Smooth muscle cell (in vitro differentiated cells): ENCODE data around the gene FRMD4A. TPM values are rescaled to one million over a fixed set of nuclear protein-coding genes. Genes with fewer than 3 reads are reported as not detected.

Experiments used
- DNase-seq: peaks from one replicate; lab custom pipeline; 2025; ENCODE audit not compliant: unreplicated experiment; lab: John Stamatoyannopoulos, UW
- H2AFZ ChIP-seq: fragments of 200-600 bp; sonication (generic); 2 replicates; pipeline ENCODE4 v1.6.0; 2016; ENCODE audit warnings: antibody characterized with exemption, low read depth, mild to moderate bottlenecking
- H3F3A ChIP-seq: fragments of 200-600 bp; sonication (generic); 2 replicates; pipeline ENCODE4 v1.6.0; 2017; ENCODE audit warnings: antibody characterized with exemption, low read depth
- H3K27ac ChIP-seq: fragments of 200-600 bp; sonication (generic); 2 replicates; pipeline ENCODE4 v1.5.1; 2016; ENCODE audit warnings: low read depth, mild to moderate bottlenecking
- H3K27me3 ChIP-seq: fragments of 200-600 bp; sonication (generic); 2 replicates; pipeline ENCODE4 v1.6.1; 2016; ENCODE audit warnings: low read depth, mild to moderate bottlenecking
- H3K36me3 ChIP-seq: fragments of 200-600 bp; sonication (generic); 2 replicates; pipeline ENCODE4 v1.5.1; 2016; ENCODE audit warnings: low read depth
- H3K4me1 ChIP-seq: fragments of 200-600 bp; sonication (generic); 2 replicates; pipeline ENCODE4 v1.5.1; 2016; ENCODE audit warnings: low read depth
- H3K4me2 ChIP-seq: fragments of 200-600 bp; sonication (generic); 2 replicates; pipeline ENCODE4 v1.6.0; 2016; ENCODE audit warnings: mild to moderate bottlenecking
- H3K4me3 ChIP-seq: fragments of 200-600 bp; sonication (generic); 2 replicates; pipeline ENCODE4 v1.5.1; 2016; ENCODE audit warnings: mild to moderate bottlenecking
- H3K79me2 ChIP-seq: fragments of 200-600 bp; sonication (generic); 2 replicates; pipeline ENCODE4 v1.6.0; 2016; ENCODE audit warnings: low read depth, mild to moderate bottlenecking
- H3K9ac ChIP-seq: fragments of 200-600 bp; sonication (generic); 2 replicates; pipeline ENCODE4 v1.6.0; 2016; ENCODE audit warnings: low read depth
- H3K9me3 ChIP-seq: fragments of 200-600 bp; sonication (generic); replicated peaks from 2 replicates; pipeline ENCODE4 v1.5.1; 2016; ENCODE audit warnings: low read depth
- H4K20me1 ChIP-seq: fragments of 200-600 bp; sonication (generic); 2 replicates; pipeline ENCODE4 v1.6.0; 2016; ENCODE audit warnings: low read depth
- WGBS: methylation state at CpG from one replicate; pipeline ENCODE4 v1.1.7; 2016; ENCODE audit warnings: low lambda C conversion rate; 5-methylcytosine and 5-hydroxymethylcytosine counted together
- polyA plus RNA-seq: library from polyadenylated mRNA; unstranded; fragments of >200 nt; fragmentation: Nextera tagmentation; extraction: Ambion mirVana; gene quantifications from 2 replicates; pipeline ENCODE4 v1.2.1, GENCODE V29; 2016
- total RNA-seq: library from RNA; depleted of rRNA; stranded (reverse); fragments of >200 nt; gene quantifications from 2 replicates; pipeline ENCODE4 v1.2.3, GENCODE V29; 2014
- TF ChIP-seq, protein P1 (sequence below): fragments of 200-600 bp; sonication (generic); IDR thresholded peaks from 2 replicates; pipeline ENCODE4 v1.5.1; 2017; ENCODE audit warnings: borderline replicate concordance, mild to moderate bottlenecking, antibody characterized with exemption; ENCODE audit not compliant: insufficient read depth, poor library complexity, severe bottlenecking

FRMD4A gene
- total and polyA plus RNA-seq, 2 experiments from 2014 or later: 3.0 to 5.4 TPM

DNA sequence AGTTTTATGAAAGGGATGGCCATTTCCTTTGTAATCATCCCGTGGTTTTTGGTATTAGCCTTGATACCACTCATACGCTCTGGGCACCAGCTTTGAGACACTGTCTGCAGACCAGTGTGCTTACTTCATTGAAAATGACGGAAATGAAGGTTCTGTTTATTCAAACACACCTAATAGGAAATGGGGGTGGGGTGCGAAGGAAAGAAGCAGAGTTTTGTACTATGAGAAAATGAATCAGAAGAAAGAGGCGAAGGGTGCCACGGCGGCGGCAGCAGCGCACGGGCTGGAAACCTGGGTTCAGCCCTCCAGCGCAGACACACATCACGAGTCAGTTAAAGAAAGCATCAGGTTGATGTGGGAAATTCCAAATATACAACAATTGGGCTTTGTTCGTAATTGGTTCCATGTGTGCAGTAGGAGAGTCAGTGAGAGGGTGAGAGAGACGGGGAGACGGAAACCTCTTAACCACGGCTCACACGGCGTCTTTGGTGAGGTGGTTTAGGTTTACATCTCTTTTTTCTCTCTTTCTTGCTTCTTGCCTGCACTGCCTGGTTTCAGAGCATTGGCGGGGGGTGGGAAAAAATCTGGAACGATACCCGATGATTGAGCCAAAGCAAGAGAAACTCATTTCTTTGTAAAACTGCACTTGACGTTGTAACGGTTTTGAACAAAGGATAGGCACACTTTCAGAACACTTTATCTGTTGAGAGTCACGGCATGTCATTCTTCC lies 321.2 kb downstream of the FRMD4A start:
- no peaks in the 10 kb centered on the region for H4K20me1 ChIP-seq
- TF ChIP-seq, protein P1, sequence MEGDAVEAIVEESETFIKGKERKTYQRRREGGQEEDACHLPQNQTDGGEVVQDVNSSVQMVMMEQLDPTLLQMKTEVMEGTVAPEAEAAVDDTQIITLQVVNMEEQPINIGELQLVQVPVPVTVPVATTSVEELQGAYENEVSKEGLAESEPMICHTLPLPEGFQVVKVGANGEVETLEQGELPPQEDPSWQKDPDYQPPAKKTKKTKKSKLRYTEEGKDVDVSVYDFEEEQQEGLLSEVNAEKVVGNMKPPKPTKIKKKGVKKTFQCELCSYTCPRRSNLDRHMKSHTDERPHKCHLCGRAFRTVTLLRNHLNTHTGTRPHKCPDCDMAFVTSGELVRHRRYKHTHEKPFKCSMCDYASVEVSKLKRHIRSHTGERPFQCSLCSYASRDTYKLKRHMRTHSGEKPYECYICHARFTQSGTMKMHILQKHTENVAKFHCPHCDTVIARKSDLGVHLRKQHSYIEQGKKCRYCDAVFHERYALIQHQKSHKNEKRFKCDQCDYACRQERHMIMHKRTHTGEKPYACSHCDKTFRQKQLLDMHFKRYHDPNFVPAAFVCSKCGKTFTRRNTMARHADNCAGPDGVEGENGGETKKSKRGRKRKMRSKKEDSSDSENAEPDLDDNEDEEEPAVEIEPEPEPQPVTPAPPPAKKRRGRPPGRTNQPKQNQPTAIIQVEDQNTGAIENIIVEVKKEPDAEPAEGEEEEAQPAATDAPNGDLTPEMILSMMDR: no peak
- H3K27ac ChIP-seq: peak overlapping the region; percentile 58
- WGBS: 50% methylated on average over 24 of the region's 24 CpGs
- peak overlapping the region; percentile 54 for H3K9ac ChIP-seq
- H3K27me3 ChIP-seq: peaks cover 5% of the 10 kb centered on the region
- no peaks in the 10 kb centered on the region for H3K36me3 ChIP-seq
- no peaks in the 10 kb centered on the region for H3F3A ChIP-seq
- no peak for DNase-seq
- H3K9me3 ChIP-seq: no peaks in the 10 kb centered on the region
- H3K4me3 ChIP-seq: peak overlapping the region; percentile 41
- H3K79me2 ChIP-seq: no peaks in the 10 kb centered on the region
- H3K4me1 ChIP-seq: peaks cover 16% of the 10 kb centered on the region
- H3K4me2 ChIP-seq: peak overlapping the region; percentile 71
- peak overlapping the region; percentile 48 for H2AFZ ChIP-seq

DNA sequence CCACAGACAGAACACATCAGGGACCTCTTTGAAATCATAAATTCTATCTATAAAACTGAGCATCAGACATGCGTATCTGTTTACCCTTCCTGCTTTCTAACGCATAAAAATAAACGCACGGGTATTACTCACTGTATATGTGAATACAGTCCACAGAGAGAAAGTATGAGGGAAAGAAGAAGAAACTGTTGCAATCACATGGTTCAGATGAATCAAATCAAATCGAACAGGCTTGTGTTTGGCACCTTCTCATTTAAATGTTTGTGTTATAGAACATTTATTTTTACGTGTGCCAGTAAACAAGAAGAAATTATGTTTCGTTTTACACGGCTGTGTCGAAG lies 322.0 kb downstream of the FRMD4A start:
- H2AFZ ChIP-seq: no peak overlapping the region
- no peaks in the 10 kb centered on the region for H4K20me1 ChIP-seq
- peak overlapping the region; percentile 71 for H3K4me2 ChIP-seq
- H3K36me3 ChIP-seq: no peaks in the 10 kb centered on the region
- H3F3A ChIP-seq: no peaks in the 10 kb centered on the region
- H3K79me2 ChIP-seq: no peaks in the 10 kb centered on the region
- DNase-seq: no peak
- peak overlapping the region; percentile 41 for H3K4me3 ChIP-seq
- TF ChIP-seq, protein P1: no peak
- H3K27ac ChIP-seq: peak overlapping the region; percentile 13
- no peak overlapping the region for H3K9ac ChIP-seq
- peaks cover 16% of the 10 kb centered on the region for H3K4me1 ChIP-seq
- 83% methylated on average over 9 of the region's 9 CpGs for WGBS
- H3K27me3 ChIP-seq: peaks cover 5% of the 10 kb centered on the region
- no peaks in the 10 kb centered on the region for H3K9me3 ChIP-seq

DNA sequence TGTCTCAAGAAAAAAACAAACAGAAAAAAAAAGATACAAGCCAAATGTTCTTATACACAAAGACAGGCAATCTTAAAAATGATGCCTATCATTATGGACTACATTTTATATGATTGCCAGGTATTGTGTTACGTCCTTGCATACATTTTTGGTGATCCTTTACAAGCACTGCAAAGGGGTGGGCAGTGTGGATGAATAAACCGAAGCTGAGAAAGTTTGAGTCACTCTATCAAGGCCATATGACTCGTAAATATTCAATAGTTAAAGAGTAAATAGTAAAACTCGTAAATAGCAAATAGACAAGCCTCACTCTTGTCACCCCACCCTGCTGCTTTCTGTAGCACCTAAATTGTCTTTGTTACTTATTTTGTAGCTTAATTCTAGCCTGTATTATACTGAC lies 326.2 kb downstream of the FRMD4A start:
- Histone ChIP-seq H3K27ac (no peak overlapping the region), H3K4me3 (no peak overlapping the region), H3F3A (no peaks in the 10 kb centered on the region), H3K9ac (no peak overlapping the region), H3K36me3 (no peaks in the 10 kb centered on the region), H3K79me2 (no peaks in the 10 kb centered on the region), H3K27me3 (peaks cover 32% of the 10 kb centered on the region), H3K9me3 (no peaks in the 10 kb centered on the region), H2AFZ (no peak overlapping the region), H4K20me1 (no peaks in the 10 kb centered on the region), H3K4me1 (peaks cover 3% of the 10 kb centered on the region), H3K4me2 (no peak overlapping the region)
- TF ChIP-seq, protein P1: no peak
- DNase-seq: no peak
- WGBS: 61% methylated on average over 4 of the region's 4 CpGs
